DND-41 (cell line): ENCODE results near the gene PSMD13.

Experiments used
- ATAC-seq: fragments of 200-7000 bp; cut with Tn5 transposase; 3 replicates; pipeline ENCODE4 v1.9.1; 2021; ENCODE audit warnings: low read depth; ENCODE audit not compliant: insufficient read depth
- DNase-seq: peaks from one replicate; pipeline ENCODE4 v3.0.0-alpha.2; 2020
- H2AFZ ChIP-seq: 2 replicates; pipeline ENCODE4 v1.6.0; 2012; ENCODE audit warnings: low read depth, low read length
- H3K27ac ChIP-seq: 2 replicates; pipeline ENCODE4 v1.5.1; 2012; ENCODE audit warnings: low read length, inconsistent platforms
- H3K27me3 ChIP-seq: fragments of 200-600 bp; sonication (generic); 2 replicates; pipeline ENCODE4 v1.6.0; 2012; ENCODE audit warnings: low read length, mild to moderate bottlenecking, inconsistent platforms; ENCODE audit not compliant: insufficient read depth, poor library complexity
- H3K36me3 ChIP-seq: 2 replicates; pipeline ENCODE4 v1.5.1; 2012; ENCODE audit warnings: low read length, inconsistent platforms; ENCODE audit not compliant: insufficient read depth
- H3K4me1 ChIP-seq: 2 replicates; pipeline ENCODE4 v1.5.1; 2012; ENCODE audit warnings: mild to moderate bottlenecking, low read length; ENCODE audit not compliant: insufficient read depth
- H3K4me2 ChIP-seq: 2 replicates; pipeline ENCODE4 v1.6.0; 2012; ENCODE audit warnings: mild to moderate bottlenecking, moderate library complexity, low read length, inconsistent platforms; ENCODE audit not compliant: insufficient read depth
- H3K4me3 ChIP-seq, 2 experiments: fragments of 200-600 bp in 1 of 2; shearing (Covaris generic) in 1 of 2; 2 replicates each; pipeline ENCODE4 v1.5.1; 2012 to 2016; ENCODE audit warnings: inconsistent platforms in 2 of 2, low read length in 2 of 2, mild to moderate bottlenecking in 2 of 2, low read depth in 1 of 2, moderate library complexity in 1 of 2
- H3K79me2 ChIP-seq: 2 replicates; pipeline ENCODE4 v1.6.0; 2012; ENCODE audit warnings: low read length, inconsistent platforms; ENCODE audit not compliant: insufficient read depth
- H3K9ac ChIP-seq: 2 replicates; pipeline ENCODE4 v1.6.0; 2012; ENCODE audit warnings: low read depth, mild to moderate bottlenecking, inconsistent platforms, low read length, moderate library complexity
- H3K9me3 ChIP-seq: 2 replicates; pipeline ENCODE4 v1.5.1; 2012; ENCODE audit warnings: low read length, moderate library complexity, mild to moderate bottlenecking, inconsistent platforms; ENCODE audit not compliant: insufficient read depth, severe bottlenecking
- H4K20me1 ChIP-seq: 2 replicates; pipeline ENCODE4 v1.6.0; 2012; ENCODE audit warnings: low read length; ENCODE audit not compliant: insufficient read depth
- EZH2 ChIP-seq: IDR thresholded peaks from 3 replicates; pipeline ENCODE4 v1.6.1; 2012; ENCODE audit warnings: borderline replicate concordance, low read depth, mild to moderate bottlenecking, moderate library complexity, low read length, inconsistent platforms; ENCODE audit not compliant: severe bottlenecking
- TF ChIP-seq, protein P1 (sequence below): IDR thresholded peaks from 2 replicates; pipeline ENCODE4 v1.5.1; 2012; ENCODE audit warnings: borderline replicate concordance, low read length, moderate library complexity, mild to moderate bottlenecking; ENCODE audit not compliant: poor library complexity, severe bottlenecking; ENCODE audit errors: extremely low read depth

PSMD13 gene

DNA sequence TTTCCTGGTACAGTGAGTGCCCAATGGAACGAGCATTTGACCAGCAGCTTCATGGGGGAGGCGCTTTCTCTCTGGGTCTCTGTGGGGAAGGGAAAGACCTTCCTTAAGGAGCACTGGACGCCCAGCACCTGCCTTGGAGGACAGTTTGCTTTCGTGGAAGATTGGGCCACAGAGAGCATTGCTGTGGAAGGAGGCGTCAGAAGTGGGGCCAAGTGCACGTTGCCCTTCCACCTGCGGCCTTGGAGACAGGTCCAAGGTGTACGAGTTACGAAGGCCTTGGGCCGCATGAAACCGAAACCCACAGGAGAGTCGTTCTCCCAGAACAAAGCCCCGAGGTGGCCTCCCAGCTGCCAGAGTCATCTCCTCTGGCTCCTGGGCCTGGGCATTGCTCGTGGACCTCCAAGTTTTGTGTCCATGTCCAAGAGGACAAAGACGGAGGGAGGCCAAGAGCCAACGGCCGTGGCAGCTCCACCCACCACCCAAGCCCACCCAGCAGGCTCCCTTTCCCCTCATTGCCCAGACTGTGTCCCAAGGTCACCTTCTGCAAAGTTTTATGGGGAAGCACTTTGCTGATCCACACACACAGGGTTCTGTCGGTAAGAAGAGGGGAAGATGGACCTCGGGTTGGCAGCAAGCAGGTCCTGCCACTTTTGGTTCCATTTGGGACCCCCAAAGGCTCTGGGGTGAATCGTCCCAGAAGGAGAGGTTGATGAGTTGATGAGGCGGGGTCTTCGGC lies 35.6 kb downstream of the PSMD13 start:
- no peaks in the 10 kb centered on the region for H4K20me1 ChIP-seq
- ATAC-seq (no peak), DNase-seq (no peak)
- no peak overlapping the region for H2AFZ ChIP-seq
- H3K4me2 ChIP-seq: no peak overlapping the region
- peaks cover 33% of the 10 kb centered on the region for H3K4me1 ChIP-seq
- TF ChIP-seq, protein P1, sequence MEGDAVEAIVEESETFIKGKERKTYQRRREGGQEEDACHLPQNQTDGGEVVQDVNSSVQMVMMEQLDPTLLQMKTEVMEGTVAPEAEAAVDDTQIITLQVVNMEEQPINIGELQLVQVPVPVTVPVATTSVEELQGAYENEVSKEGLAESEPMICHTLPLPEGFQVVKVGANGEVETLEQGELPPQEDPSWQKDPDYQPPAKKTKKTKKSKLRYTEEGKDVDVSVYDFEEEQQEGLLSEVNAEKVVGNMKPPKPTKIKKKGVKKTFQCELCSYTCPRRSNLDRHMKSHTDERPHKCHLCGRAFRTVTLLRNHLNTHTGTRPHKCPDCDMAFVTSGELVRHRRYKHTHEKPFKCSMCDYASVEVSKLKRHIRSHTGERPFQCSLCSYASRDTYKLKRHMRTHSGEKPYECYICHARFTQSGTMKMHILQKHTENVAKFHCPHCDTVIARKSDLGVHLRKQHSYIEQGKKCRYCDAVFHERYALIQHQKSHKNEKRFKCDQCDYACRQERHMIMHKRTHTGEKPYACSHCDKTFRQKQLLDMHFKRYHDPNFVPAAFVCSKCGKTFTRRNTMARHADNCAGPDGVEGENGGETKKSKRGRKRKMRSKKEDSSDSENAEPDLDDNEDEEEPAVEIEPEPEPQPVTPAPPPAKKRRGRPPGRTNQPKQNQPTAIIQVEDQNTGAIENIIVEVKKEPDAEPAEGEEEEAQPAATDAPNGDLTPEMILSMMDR: no peak
- TF ChIP-seq EZH2: no peak
- H3K9me3 ChIP-seq: no peaks in the 10 kb centered on the region
- no peaks in the 10 kb centered on the region for H3K27me3 ChIP-seq
- no peaks in the 10 kb centered on the region for H3K36me3 ChIP-seq
- H3K4me3 ChIP-seq: no peak overlapping the region
- no peaks in the 10 kb centered on the region for H3K79me2 ChIP-seq
- no peak overlapping the region for H3K9ac ChIP-seq
- H3K27ac ChIP-seq: peak overlapping the region; percentile 8; the same call in 1 of the 2 replicates

DNA sequence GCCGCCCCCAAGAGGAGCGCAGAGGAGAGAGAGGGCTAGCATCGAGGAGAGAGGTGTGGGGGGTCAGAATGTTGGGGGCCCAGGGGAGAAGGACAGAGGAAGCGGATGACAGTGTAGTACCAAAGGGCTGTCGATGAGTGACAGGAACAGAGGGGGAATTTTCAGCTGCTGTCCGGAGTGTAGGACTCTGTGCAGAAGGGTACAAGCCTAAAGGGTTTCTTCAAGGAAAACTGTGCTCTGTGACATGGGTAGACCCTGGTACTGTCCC lies 36.1 kb downstream of the PSMD13 start:
- Histone ChIP-seq H3K4me2 (no peak overlapping the region), H3K9me3 (no peaks in the 10 kb centered on the region), H3K4me1 (peaks cover 34% of the 10 kb centered on the region), H4K20me1 (no peaks in the 10 kb centered on the region), H3K27me3 (no peaks in the 10 kb centered on the region), H3K36me3 (no peaks in the 10 kb centered on the region), H2AFZ (no peak overlapping the region), H3K4me3 (no peak overlapping the region), H3K27ac (no peak overlapping the region), H3K9ac (no peak overlapping the region), H3K79me2 (no peaks in the 10 kb centered on the region)
- DNase-seq (no peak), ATAC-seq (no peak)
- TF ChIP-seq EZH2: no peak
- TF ChIP-seq, protein P1: no peak

DNA sequence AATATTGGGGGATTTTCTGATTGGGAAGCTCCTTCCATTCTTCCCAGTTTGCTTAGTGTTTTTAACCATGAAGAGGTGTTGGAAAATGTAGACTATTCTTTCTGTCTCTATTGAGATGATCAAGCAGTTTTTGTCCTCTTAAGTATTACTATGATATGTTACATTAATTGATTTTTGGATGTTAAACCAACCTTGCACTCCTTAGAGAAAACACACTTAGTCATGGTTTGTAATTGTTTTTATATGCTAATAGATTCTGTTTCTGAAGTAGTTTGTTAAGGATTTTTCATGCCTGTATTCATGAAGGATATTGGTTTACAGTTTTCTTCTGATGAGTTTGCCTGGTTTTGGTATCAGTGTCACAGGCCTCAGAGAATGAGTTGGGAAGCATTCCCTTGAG lies 39.4 kb downstream of the PSMD13 start:
- no peak for ATAC-seq
- peaks cover 10% of the 10 kb centered on the region for H3K4me1 ChIP-seq
- no peaks in the 10 kb centered on the region for H3K79me2 ChIP-seq
- no peak overlapping the region for H3K27ac ChIP-seq
- DNase-seq: no peak
- no peaks in the 10 kb centered on the region for H3K27me3 ChIP-seq
- no peak overlapping the region for H3K9ac ChIP-seq
- H3K4me3 ChIP-seq: no peak overlapping the region
- no peaks in the 10 kb centered on the region for H3K9me3 ChIP-seq
- no peak overlapping the region for H2AFZ ChIP-seq
- no peak overlapping the region for H3K4me2 ChIP-seq
- TF ChIP-seq, protein P1: no peak
- TF ChIP-seq EZH2: no peak
- no peaks in the 10 kb centered on the region for H4K20me1 ChIP-seq
- no peaks in the 10 kb centered on the region for H3K36me3 ChIP-seq
